ENCODE results near the gene FCMR. TPM values are rescaled to one million over a fixed set of nuclear protein-coding genes. Genes with fewer than 3 reads are reported as not detected.

The FCMR gene
- total and polyA plus RNA-seq, 4 donors: 0.70 to 3.6 (median 1.7) TPM

DNA sequence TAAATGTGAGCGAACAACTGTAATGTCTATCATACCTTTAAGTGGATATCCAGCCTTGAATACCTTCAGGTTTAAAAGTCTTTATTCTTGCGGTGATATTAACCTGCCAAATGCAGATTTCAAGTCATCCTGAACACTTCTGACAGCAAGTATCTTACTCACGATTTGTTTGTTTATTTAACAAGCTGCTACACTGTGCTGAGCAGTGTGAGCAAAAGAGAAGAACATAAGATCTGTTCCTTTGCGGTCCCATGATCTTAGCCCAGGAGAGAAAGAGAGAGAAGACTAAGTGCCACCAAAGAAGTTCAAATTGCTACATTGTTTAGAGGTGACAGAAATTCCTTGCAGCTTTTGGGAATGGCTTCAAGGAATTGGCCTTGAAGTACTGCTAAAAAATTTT lies 34.0 kb downstream of the FCMR start:
- TF ChIP-seq RXRA (IDR thresholded peaks at IDR 0.05) (no peak), RAD21 (IDR thresholded peaks at IDR 0.05) (no peak), GABPA (IDR thresholded peaks at IDR 0.05 in 1 of 2, conservative IDR thresholded peaks at IDR 0.05 in 1 of 2) (no peak), FOXA2 (IDR thresholded peaks at IDR 0.05) (no peak), HNF4G (IDR thresholded peaks at IDR 0.05) (no peak), EGR1 (IDR thresholded peaks at IDR 0.05; ENCODE audit: low read depth in 2 of 2) (no peak), YY1 (IDR thresholded peaks at IDR 0.05) (no peak), SP1 (IDR thresholded peaks at IDR 0.05) (no peak), FOXA1 (IDR thresholded peaks at IDR 0.05) (no peak)
- TF ChIP-seq, protein P1, sequence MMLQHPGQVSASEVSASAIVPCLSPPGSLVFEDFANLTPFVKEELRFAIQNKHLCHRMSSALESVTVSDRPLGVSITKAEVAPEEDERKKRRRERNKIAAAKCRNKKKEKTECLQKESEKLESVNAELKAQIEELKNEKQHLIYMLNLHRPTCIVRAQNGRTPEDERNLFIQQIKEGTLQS (IDR thresholded peaks at IDR 0.05): no peak
- TF ChIP-seq, protein P2, sequence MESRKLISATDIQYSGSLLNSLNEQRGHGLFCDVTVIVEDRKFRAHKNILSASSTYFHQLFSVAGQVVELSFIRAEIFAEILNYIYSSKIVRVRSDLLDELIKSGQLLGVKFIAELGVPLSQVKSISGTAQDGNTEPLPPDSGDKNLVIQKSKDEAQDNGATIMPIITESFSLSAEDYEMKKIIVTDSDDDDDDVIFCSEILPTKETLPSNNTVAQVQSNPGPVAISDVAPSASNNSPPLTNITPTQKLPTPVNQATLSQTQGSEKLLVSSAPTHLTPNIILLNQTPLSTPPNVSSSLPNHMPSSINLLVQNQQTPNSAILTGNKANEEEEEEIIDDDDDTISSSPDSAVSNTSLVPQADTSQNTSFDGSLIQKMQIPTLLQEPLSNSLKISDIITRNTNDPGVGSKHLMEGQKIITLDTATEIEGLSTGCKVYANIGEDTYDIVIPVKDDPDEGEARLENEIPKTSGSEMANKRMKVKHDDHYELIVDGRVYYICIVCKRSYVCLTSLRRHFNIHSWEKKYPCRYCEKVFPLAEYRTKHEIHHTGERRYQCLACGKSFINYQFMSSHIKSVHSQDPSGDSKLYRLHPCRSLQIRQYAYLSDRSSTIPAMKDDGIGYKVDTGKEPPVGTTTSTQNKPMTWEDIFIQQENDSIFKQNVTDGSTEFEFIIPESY (IDR thresholded peaks at IDR 0.05): no peak
- TF ChIP-seq, protein P3, sequence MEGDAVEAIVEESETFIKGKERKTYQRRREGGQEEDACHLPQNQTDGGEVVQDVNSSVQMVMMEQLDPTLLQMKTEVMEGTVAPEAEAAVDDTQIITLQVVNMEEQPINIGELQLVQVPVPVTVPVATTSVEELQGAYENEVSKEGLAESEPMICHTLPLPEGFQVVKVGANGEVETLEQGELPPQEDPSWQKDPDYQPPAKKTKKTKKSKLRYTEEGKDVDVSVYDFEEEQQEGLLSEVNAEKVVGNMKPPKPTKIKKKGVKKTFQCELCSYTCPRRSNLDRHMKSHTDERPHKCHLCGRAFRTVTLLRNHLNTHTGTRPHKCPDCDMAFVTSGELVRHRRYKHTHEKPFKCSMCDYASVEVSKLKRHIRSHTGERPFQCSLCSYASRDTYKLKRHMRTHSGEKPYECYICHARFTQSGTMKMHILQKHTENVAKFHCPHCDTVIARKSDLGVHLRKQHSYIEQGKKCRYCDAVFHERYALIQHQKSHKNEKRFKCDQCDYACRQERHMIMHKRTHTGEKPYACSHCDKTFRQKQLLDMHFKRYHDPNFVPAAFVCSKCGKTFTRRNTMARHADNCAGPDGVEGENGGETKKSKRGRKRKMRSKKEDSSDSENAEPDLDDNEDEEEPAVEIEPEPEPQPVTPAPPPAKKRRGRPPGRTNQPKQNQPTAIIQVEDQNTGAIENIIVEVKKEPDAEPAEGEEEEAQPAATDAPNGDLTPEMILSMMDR (IDR thresholded peaks at IDR 0.05; ENCODE audit: low read depth, low read length, missing input control): no peak
- TF ChIP-seq, protein P4, sequence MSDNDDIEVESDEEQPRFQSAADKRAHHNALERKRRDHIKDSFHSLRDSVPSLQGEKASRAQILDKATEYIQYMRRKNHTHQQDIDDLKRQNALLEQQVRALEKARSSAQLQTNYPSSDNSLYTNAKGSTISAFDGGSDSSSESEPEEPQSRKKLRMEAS (IDR thresholded peaks at IDR 0.05): no peak

DNA sequence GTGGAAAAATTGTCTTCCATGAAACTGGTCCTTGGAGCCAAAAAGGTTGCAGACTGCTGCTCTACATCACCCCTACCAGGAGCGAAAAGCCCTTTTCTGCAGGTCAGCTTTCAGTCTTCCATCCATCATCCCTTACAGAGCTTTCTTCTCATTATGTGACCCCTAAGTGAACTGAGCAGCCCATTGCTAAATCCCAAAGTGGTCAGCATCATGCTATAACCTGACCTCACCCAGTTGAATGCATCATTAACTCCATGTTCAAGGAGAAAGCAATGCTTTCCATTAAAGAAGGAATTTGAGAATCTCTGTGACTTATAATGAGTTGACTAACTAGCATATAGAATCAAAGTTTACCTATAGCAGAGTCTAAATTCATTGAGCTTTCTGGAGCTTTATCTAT lies 34.9 kb downstream of the FCMR start:
- no peak for DNase-seq (ENCODE audit: low spot score)
- Histone ChIP-seq H3K4me3 (ENCODE audit: low read depth in 1 of 3, low read length in 3 of 3) (no peak overlapping the region), H3K4me1 (ENCODE audit: control insufficient read depth in 4 of 4, insufficient read depth in 4 of 4, low read length in 3 of 4) (peaks cover 4 to 12% (median 12%) of the 10 kb centered on the region in 4 donors), H3K27ac (ENCODE audit: low read depth in 1 of 2, low read length in 2 of 2) (no peak overlapping the region), H3K9me3 (ENCODE audit: control insufficient read depth in 4 of 4, low read length in 3 of 4) (no peaks in the 10 kb centered on the region), H3K36me3 (ENCODE audit: control insufficient read depth in 4 of 4, insufficient read depth in 3 of 4, low read depth in 1 of 4, low read length in 3 of 4) (no peaks in the 10 kb centered on the region), H3K27me3 (ENCODE audit: control insufficient read depth in 4 of 4, insufficient read depth in 4 of 4, low read length in 3 of 4) (no peaks in the 10 kb centered on the region), H3K9ac (ENCODE audit: low read depth in 1 of 2, low read length in 2 of 2) (no peak overlapping the region)
- whole genome bisulfite sequencing: 99% methylated on average over 1 of the region's 1 CpG
- TF ChIP-seq, protein P5, sequence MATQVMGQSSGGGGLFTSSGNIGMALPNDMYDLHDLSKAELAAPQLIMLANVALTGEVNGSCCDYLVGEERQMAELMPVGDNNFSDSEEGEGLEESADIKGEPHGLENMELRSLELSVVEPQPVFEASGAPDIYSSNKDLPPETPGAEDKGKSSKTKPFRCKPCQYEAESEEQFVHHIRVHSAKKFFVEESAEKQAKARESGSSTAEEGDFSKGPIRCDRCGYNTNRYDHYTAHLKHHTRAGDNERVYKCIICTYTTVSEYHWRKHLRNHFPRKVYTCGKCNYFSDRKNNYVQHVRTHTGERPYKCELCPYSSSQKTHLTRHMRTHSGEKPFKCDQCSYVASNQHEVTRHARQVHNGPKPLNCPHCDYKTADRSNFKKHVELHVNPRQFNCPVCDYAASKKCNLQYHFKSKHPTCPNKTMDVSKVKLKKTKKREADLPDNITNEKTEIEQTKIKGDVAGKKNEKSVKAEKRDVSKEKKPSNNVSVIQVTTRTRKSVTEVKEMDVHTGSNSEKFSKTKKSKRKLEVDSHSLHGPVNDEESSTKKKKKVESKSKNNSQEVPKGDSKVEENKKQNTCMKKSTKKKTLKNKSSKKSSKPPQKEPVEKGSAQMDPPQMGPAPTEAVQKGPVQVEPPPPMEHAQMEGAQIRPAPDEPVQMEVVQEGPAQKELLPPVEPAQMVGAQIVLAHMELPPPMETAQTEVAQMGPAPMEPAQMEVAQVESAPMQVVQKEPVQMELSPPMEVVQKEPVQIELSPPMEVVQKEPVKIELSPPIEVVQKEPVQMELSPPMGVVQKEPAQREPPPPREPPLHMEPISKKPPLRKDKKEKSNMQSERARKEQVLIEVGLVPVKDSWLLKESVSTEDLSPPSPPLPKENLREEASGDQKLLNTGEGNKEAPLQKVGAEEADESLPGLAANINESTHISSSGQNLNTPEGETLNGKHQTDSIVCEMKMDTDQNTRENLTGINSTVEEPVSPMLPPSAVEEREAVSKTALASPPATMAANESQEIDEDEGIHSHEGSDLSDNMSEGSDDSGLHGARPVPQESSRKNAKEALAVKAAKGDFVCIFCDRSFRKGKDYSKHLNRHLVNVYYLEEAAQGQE (IDR thresholded peaks at IDR 0.05): no peak
- TF ChIP-seq, protein P3 (IDR thresholded peaks at IDR 0.05; ENCODE audit: low read depth, low read length, missing input control): no peak
- TF ChIP-seq FOXA2 (IDR thresholded peaks at IDR 0.05) (no peak), HNF4A (conservative IDR thresholded peaks at IDR 0.05) (no peak), RXRA (IDR thresholded peaks at IDR 0.05) (no peak), FOXA1 (IDR thresholded peaks at IDR 0.05) (no peak), EGR1 (IDR thresholded peaks at IDR 0.05; ENCODE audit: low read depth in 2 of 2) (no peak), HNF4G (IDR thresholded peaks at IDR 0.05) (no peak), SP1 (IDR thresholded peaks at IDR 0.05) (no peak)
- TF ChIP-seq, protein P1 (IDR thresholded peaks at IDR 0.05): no peak
- TF ChIP-seq, protein P2 (IDR thresholded peaks at IDR 0.05): no peak
- TF ChIP-seq, protein P4 (IDR thresholded peaks at IDR 0.05): no peak

More for the DNA sequence above, 34.0 kb downstream of the FCMR start:
- no peak for DNase-seq (ENCODE audit: low spot score)
- no peak overlapping the region for H3K27ac ChIP-seq (ENCODE audit: low read depth in 1 of 2, low read length in 2 of 2)
- H3K9me3 ChIP-seq (ENCODE audit: control insufficient read depth in 4 of 4, low read length in 3 of 4): no peaks in the 10 kb centered on the region
- no peaks in the 10 kb centered on the region for H3K36me3 ChIP-seq (ENCODE audit: control insufficient read depth in 4 of 4, insufficient read depth in 3 of 4, low read depth in 1 of 4, low read length in 3 of 4)
- 80% methylated on average over 4 of the region's 4 CpGs for WGBS
- H3K4me1 ChIP-seq (ENCODE audit: control insufficient read depth in 4 of 4, insufficient read depth in 4 of 4, low read length in 3 of 4): peaks cover 4 to 12% (median 12%) of the 10 kb centered on the region in 4 donors
- H3K9ac ChIP-seq (ENCODE audit: low read depth in 1 of 2, low read length in 2 of 2): no peak overlapping the region
- H3K27me3 ChIP-seq (ENCODE audit: control insufficient read depth in 4 of 4, insufficient read depth in 4 of 4, low read length in 3 of 4): no peaks in the 10 kb centered on the region
- no peak overlapping the region for H3K4me3 ChIP-seq (ENCODE audit: low read depth in 1 of 3, low read length in 3 of 3)

Data from liver (tissue), 9 donors.